HUES6 (cell line): ENCODE results near the gene PACS1.

Source experiments
- H3K27ac ChIP-seq: 2 replicates; pipeline ENCODE4 v1.7.0; 2013; ENCODE audit warnings: low read depth, mild to moderate bottlenecking, low read length, inconsistent platforms
- H3K27me3 ChIP-seq: 2 replicates; pipeline ENCODE4 v1.6.1; 2013; ENCODE audit warnings: low read length; ENCODE audit not compliant: control insufficient read depth, insufficient read depth
- H3K36me3 ChIP-seq: 2 replicates; pipeline ENCODE4 v1.6.1; 2013; ENCODE audit warnings: low read length; ENCODE audit not compliant: control insufficient read depth, insufficient read depth
- H3K4me1 ChIP-seq: 2 replicates; pipeline ENCODE4 v1.6.1; 2013; ENCODE audit warnings: low read length; ENCODE audit not compliant: control insufficient read depth, insufficient read depth
- H3K4me3 ChIP-seq: 2 replicates; pipeline ENCODE4 v1.5.1; 2013; ENCODE audit warnings: low read depth, low read length
- H3K9ac ChIP-seq: one replicate; pipeline ENCODE4 v1.6.1; 2013; ENCODE audit warnings: mild to moderate bottlenecking, low read length
- H3K9me3 ChIP-seq: 2 replicates; pipeline ENCODE4 v1.6.1; 2013; ENCODE audit warnings: low read depth, low read length; ENCODE audit not compliant: control insufficient read depth, insufficient read depth

Gene PACS1

DNA sequence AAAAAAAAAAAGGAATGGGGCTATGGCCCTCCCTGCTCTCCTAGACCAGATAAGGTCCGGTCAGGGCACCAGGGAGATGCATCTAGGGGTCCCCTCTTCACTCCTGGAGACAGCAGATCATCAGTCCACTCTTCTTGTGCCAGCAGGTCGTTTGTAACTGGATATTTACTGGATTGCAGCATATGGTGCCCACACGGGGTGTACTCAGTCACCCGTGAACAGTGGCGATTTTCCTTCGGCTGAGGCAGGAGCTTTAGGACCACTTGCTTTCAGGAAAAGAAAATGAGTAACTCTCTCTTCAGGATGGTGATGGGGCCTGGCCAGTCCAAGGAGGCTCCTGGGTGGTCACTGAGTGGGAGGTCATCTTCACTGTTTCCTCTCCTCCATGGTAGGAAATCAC lies 160.1 kb downstream of the PACS1 start:
- Histone ChIP-seq H3K9ac (no peak overlapping the region), H3K9me3 (no peaks in the 10 kb centered on the region), H3K27ac (no peak overlapping the region), H3K36me3 (peaks cover 41% of the 10 kb centered on the region), H3K27me3 (no peaks in the 10 kb centered on the region), H3K4me1 (peaks cover 7% of the 10 kb centered on the region; the same call in 1 of the 2 replicates), H3K4me3 (no peak overlapping the region)

DNA sequence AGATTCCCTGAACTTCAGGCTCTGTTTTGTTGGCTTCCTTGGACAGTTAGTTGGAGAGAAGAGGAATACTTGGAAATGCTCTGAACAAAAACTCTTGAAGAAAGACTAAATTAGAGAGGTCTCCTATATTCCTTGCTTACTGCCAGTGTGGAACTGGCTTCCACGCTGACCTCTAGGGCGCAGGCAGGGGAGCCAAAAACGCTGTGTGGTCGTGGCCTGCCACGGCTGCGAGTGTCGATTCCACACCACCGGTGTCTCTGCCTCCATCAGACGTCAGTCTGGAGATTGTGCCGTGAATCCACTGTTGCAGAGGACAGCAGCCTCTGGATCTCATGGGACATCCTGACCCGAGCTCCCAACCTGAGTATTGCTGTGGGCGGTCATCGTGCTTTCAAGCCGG lies 160.9 kb downstream of the PACS1 start:
- H3K4me1 ChIP-seq, result peaks cover 7% of the 10 kb centered on the region; the same call in 1 of the 2 replicates
- H3K9ac ChIP-seq, result no peak overlapping the region
- H3K36me3 ChIP-seq, result peaks cover 48% of the 10 kb centered on the region
- no peaks in the 10 kb centered on the region for H3K27me3 ChIP-seq
- no peak overlapping the region for H3K27ac ChIP-seq
- no peaks in the 10 kb centered on the region for H3K9me3 ChIP-seq
- H3K4me3 ChIP-seq, result no peak overlapping the region

DNA sequence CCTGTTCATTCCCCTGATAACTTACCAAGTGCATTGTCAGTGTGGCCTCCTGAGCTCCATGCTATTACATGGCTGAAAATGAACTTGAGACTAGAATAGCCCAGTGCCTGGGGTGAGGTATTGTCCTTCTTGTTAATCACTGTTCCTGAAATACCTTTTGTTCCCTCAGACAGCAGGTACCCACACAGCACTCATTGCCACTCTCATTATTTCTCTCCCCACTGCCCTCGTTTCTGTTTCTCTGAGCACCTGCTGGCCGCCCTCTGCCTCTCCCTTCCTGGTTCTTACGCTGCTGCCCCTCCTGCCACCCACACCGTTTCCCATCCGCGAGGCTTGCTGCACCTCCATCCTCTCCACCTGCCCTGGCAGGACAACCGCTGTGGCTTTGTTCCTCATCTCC lies 161.5 kb downstream of the PACS1 start:
- Histone ChIP-seq H3K36me3 (peaks cover 52% of the 10 kb centered on the region), H3K9ac (peak overlapping the region; percentile 34), H3K27ac (no peak overlapping the region), H3K4me3 (no peak overlapping the region), H3K4me1 (peaks cover 7% of the 10 kb centered on the region; the same call in 1 of the 2 replicates), H3K9me3 (no peaks in the 10 kb centered on the region), H3K27me3 (no peaks in the 10 kb centered on the region)

DNA sequence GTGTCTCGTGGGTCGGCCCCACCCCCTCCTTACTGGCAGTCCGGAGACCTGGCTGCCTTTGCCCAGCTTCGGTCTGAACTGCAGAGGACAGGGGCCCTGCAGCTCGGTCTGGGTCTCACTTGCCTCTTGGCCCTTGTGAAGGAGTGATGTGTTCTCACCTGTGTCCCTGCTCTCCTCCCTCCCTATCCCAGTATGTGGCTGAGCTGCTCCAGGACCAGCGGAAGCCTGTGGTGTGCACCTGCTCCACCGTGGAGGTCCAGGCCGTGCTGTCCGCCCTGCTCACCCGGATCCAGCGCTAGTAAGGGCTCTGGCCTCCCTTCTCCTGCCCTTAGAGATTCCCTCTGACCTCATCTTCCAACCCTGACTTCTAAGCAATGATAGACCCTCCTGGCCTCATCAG lies 162.7 kb downstream of the PACS1 start:
- Histone ChIP-seq H3K4me1 (peaks cover 7% of the 10 kb centered on the region; the same call in 1 of the 2 replicates), H3K36me3 (peaks cover 52% of the 10 kb centered on the region), H3K27me3 (no peaks in the 10 kb centered on the region), H3K27ac (no peak overlapping the region), H3K9me3 (no peaks in the 10 kb centered on the region), H3K9ac (no peak overlapping the region), H3K4me3 (no peak overlapping the region)

DNA sequence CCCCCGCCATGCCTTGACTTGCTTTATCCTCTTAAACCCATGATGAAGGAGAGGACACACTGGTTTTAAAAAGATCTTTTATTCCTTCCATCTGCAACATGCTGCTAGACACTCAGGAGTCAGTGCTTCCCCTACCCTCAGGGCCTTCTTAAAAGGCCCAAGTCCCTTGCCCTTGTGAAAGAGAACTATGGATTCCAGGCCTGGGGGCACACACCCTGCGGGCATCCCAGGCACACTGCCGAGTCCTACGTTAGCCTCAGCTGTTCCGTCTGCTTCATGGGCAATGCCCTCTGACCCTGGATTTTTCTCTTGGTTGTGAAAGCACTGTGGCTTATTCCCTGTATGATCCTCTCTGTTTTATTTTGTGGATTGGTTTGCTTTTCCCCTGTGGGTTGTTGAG lies 163.2 kb downstream of the PACS1 start:
- Histone ChIP-seq H3K4me1 (peaks cover 5% of the 10 kb centered on the region; the same call in 1 of the 2 replicates), H3K27me3 (no peaks in the 10 kb centered on the region), H3K36me3 (peaks cover 52% of the 10 kb centered on the region), H3K9me3 (no peaks in the 10 kb centered on the region), H3K27ac (no peak overlapping the region), H3K9ac (no peak overlapping the region), H3K4me3 (no peak overlapping the region)

DNA sequence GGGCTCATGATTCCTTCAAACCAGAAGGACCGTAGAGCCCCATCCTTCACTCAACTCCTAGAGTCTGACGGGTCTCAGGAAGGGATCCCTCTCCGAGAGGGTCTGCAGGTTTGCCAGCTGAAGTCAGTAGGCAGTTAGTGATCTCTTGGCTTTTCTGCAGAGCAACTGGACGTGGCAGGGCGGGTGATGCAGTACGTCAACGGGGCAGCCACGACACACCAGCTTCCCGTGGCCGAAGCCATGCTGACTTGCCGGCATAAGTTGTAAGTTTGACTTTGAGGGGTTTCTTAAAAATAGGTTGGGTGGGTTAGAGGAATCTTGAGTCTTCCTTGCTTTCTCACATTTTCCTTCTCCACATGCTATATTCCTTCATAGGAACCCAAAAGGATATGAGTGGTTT lies 165.1 kb downstream of the PACS1 start:
- peaks cover 64% of the 10 kb centered on the region for H3K36me3 ChIP-seq
- H3K9me3 ChIP-seq, result no peaks in the 10 kb centered on the region
- H3K4me1 ChIP-seq, result peaks cover under 1% of the 10 kb centered on the region; the same call in 1 of the 2 replicates
- H3K4me3 ChIP-seq, result no peak overlapping the region
- no peaks in the 10 kb centered on the region for H3K27me3 ChIP-seq
- no peak overlapping the region for H3K9ac ChIP-seq
- no peak overlapping the region for H3K27ac ChIP-seq

DNA sequence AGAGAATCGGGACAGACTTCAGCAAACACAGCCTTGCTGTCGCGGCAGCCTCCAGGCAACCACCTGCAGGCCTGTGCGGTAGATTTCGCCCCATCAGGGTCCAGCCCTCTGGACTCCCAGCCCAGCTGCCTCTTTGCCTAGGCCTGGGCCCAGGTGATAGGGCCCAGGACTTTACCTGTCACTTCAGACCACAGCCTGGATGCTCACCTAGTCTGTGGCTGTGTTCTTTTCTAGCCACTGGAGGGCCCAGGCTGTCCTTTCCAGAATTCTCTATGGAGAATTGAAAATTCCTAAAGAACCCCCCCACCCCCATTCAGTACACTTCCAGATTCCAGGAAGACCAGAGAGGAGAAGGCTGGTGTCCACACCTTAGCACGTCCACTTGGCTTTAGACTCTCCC lies 167.8 kb downstream of the PACS1 start:
- H3K4me1 ChIP-seq, result peaks cover 5% of the 10 kb centered on the region; the same call in 1 of the 2 replicates
- H3K9ac ChIP-seq, result no peak overlapping the region
- H3K4me3 ChIP-seq, result no peak overlapping the region
- peaks cover 59% of the 10 kb centered on the region for H3K36me3 ChIP-seq
- no peak overlapping the region for H3K27ac ChIP-seq
- H3K9me3 ChIP-seq, result no peaks in the 10 kb centered on the region
- no peaks in the 10 kb centered on the region for H3K27me3 ChIP-seq

DNA sequence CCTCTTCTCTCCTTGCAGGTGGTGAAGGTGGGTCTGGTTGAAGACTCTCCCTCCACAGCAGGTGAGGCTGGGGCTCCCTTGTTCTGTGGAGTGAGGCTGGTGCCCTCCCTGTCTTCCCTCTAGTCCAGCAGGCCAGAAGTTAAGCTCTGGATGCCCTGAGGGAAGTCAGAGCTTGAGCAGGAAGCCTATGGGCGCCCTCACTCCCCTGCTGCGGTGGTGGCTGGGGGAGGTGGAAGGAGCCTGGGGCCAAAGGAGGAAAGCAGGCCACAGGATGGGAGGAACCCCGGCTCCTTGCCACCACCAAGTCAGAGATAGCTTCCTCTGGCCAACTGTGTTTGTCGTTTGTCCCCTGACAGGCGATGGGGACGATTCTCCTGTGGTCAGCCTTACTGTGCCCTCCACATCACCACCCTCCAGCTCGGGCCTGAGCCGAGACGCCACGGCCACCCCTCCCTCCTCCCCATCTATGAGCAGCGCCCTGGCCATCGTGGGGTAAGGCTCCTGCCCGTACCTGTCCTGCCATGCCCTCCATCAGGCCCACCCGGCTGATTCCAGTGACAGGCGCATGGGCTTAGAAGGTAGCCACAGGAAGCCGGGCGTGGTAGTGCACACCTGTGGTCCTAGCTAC lies 168.8 kb downstream of the PACS1 start:
- no peaks in the 10 kb centered on the region for H3K9me3 ChIP-seq
- H3K4me3 ChIP-seq, result no peak overlapping the region
- H3K4me1 ChIP-seq, result peaks cover 5% of the 10 kb centered on the region; the same call in 1 of the 2 replicates
- no peak overlapping the region for H3K27ac ChIP-seq
- no peaks in the 10 kb centered on the region for H3K27me3 ChIP-seq
- peaks cover 49% of the 10 kb centered on the region for H3K36me3 ChIP-seq
- H3K9ac ChIP-seq, result no peak overlapping the region

DNA sequence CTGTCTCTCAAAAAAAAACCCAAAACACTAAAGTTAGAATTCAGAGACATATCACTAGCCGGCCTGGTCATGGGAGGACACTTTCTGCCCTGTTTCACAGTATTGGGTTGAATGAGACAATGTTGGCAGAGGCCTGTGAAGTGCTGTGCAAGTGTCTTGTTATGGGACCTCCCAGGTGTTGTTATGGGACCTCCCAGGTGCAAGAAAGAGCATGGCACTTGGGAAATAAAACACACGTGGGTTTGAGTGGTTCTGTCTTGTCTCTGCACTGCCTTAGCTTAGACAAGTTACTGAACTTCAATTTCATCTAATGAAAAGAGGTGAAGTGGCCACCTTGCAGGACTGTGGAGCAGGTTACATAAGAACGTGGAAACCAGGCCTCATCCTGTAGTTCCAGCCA lies 169.4 kb downstream of the PACS1 start:
- peaks cover 43% of the 10 kb centered on the region for H3K36me3 ChIP-seq
- no peaks in the 10 kb centered on the region for H3K9me3 ChIP-seq
- no peak overlapping the region for H3K9ac ChIP-seq
- H3K27ac ChIP-seq, result no peak overlapping the region
- no peaks in the 10 kb centered on the region for H3K27me3 ChIP-seq
- peaks cover 5% of the 10 kb centered on the region; the same call in 1 of the 2 replicates for H3K4me1 ChIP-seq
- no peak overlapping the region for H3K4me3 ChIP-seq

DNA sequence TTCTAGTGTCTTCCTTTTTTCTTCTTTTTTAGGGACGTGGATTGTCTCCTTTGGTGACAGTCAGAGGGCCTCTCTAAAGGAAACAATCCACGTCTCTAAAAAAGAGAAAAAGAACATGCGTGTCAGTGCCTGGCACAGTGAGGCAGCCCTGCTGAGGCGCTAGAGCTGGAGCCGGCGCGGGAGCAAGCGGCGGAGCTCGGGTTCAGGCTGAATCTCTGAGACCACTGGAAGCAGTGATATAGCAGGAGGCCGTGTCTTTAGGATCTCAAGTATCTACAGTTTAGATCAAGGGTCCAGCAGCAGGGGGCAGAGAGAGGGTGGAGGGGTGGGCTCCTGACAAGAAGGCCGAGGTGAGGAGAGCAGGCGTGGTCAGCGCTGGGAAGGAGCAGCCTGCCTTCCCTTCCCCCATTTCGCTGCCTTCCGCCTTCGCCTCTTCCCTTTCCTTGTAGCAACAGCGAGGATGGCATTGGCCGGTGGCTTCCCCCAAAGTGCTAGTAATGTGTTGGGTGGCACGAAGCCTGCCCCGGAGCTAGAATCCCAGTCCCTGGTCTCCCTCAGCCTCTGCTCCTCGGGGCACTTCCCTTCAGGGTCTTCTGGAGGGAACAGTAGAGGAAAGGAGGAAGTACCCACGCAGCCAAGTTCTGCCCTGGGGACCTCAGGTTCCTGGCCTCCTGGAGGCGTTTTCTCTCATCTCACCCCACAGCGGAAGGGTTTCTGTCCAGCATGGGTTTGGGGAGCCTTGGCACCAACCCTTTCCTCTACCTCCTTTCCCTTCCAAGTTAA lies 170.1 kb downstream of the PACS1 start:
- no peak overlapping the region for H3K9ac ChIP-seq
- H3K36me3 ChIP-seq, result peaks cover 37% of the 10 kb centered on the region

DNA sequence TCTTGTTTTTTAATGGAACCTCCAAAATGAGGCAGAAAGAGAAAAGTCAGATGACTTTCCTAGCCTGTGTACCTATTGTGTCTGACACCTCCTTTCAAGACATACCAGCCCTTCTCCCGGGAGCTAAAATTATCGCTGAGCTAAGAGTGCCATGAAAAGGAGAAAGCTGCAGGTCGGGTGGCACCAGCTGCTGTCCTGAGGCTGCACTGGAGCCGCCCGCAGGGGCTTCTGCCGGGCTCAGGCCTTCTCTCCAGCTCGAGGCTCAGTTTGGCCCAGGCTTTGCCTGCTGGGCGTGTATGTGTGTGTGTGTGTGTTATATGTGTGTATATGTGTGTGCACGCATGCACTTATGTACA lies 170.7 kb downstream of the PACS1 start:
- Histone ChIP-seq H3K36me3 (peaks cover 32% of the 10 kb centered on the region), H3K4me3 (no peak overlapping the region), H3K27ac (no peak overlapping the region), H3K27me3 (no peaks in the 10 kb centered on the region), H3K4me1 (peaks cover 5% of the 10 kb centered on the region; the same call in 1 of the 2 replicates), H3K9ac (no peak overlapping the region), H3K9me3 (no peaks in the 10 kb centered on the region)

More for the DNA sequence above, 170.1 kb downstream of the PACS1 start:
- H3K27me3 ChIP-seq, result no peaks in the 10 kb centered on the region
- no peak overlapping the region for H3K4me3 ChIP-seq
- peaks cover 5% of the 10 kb centered on the region; the same call in 1 of the 2 replicates for H3K4me1 ChIP-seq
- H3K9me3 ChIP-seq, result no peaks in the 10 kb centered on the region
- no peak overlapping the region for H3K27ac ChIP-seq
